Uterus (tissue), 2 donors: ENCODE data around the gene MB.

Experiments used
- CTCF ChIP-seq, 4 experiments: fragments of 200-600 bp in 2 of 4; fragments of 450-650 bp in 2 of 4; sonication (generic) in 2 of 4; IDR thresholded peaks; one replicate each; pipeline ENCODE4 v1.5.1; 2016 to 2019; ENCODE audit warnings: antibody characterized with exemption in 4 of 4, mild to moderate bottlenecking in 2 of 4, moderate library complexity in 1 of 4
- POLR2A ChIP-seq, 2 donors: fragments of 450-650 bp; IDR thresholded peaks; one replicate each; pipeline ENCODE4 v1.6.1; 2016; ENCODE audit warnings: antibody characterized with exemption in 2 of 2, mild to moderate bottlenecking in 1 of 2, moderate library complexity in 1 of 2

- TF ChIP-seq CTCF (IDR thresholded peaks at IDR 0.05) (no peak), POLR2A (IDR thresholded peaks at IDR 0.05) (no peak)
These were observed 27.4 kb downstream of the MB start for GRCh38 chr22:35589756-35590093.
